Skeletal muscle satellite cell (primary cell): ENCODE results near the gene QSER1. TPM values are rescaled to one million over a fixed set of nuclear protein-coding genes. Genes with fewer than 3 reads are reported as not detected.
"Not testable (repeated sequence)": the region's sequence is repeated elsewhere in the genome, so short reads cannot be mapped to it uniquely, and the experiment has no call there.

Experiments
- H3K27me3 ChIP-seq: 2 replicates; pipeline ENCODE4 v1.7.0; 2013; ENCODE audit warnings: low read length; ENCODE audit not compliant: control insufficient read depth, insufficient read depth
- H3K36me3 ChIP-seq: 2 replicates; pipeline ENCODE4 v1.7.0; 2013; ENCODE audit warnings: mild to moderate bottlenecking, control low read depth, low read length; ENCODE audit not compliant: insufficient read depth
- H3K4me1 ChIP-seq: 2 replicates; pipeline ENCODE4 v1.7.0; 2013; ENCODE audit warnings: low read length; ENCODE audit not compliant: control insufficient read depth, insufficient read depth
- H3K4me2 ChIP-seq: 2 replicates; pipeline ENCODE4 v1.7.0; 2013; ENCODE audit warnings: mild to moderate bottlenecking, low read length
- H3K4me3 ChIP-seq: 2 replicates; pipeline ENCODE4 v1.7.0; 2013; ENCODE audit warnings: low read length
- H3K9ac ChIP-seq: 2 replicates; pipeline ENCODE4 v1.7.0; 2013; ENCODE audit warnings: mild to moderate bottlenecking, low read depth, low read length, moderate library complexity
- H3K9me3 ChIP-seq: replicated peaks from 2 replicates; pipeline ENCODE4 v1.7.0; 2013; ENCODE audit warnings: mild to moderate bottlenecking, control low read depth, low read length
- small RNA-seq: library from RNA; depleted of rRNA; stranded (forward); fragments of <200 nt; gene quantifications from one replicate; pipeline ENCODE3, GENCODE V24; 2012

Gene QSER1

GRCh38 chr11:33027846-33028536, 135.4 kb downstream of the QSER1 start:
- Histone ChIP-seq H3K4me1 (peaks cover 14% of the 10 kb centered on the region), H3K4me2 (no peak overlapping the region), H3K27me3 (no peaks in the 10 kb centered on the region), H3K9me3 (no peaks in the 10 kb centered on the region), H3K4me3 (no peak overlapping the region), H3K9ac (no peak overlapping the region), H3K36me3 (peaks cover 14% of the 10 kb centered on the region)

GRCh38 chr11:33028537-33028914, 135.9 kb downstream of the QSER1 start:
- Histone ChIP-seq H3K4me2 (no peak overlapping the region), H3K27me3 (no peaks in the 10 kb centered on the region), H3K4me3 (no peak overlapping the region), H3K4me1 (peaks cover 14% of the 10 kb centered on the region), H3K9me3 (no peaks in the 10 kb centered on the region), H3K36me3 (peaks cover 18% of the 10 kb centered on the region), H3K9ac (no peak overlapping the region)

GRCh38 chr11:33029218-33029617, 136.6 kb downstream of the QSER1 start:
- not testable (repeated sequence) for H3K9ac ChIP-seq, H3K4me3 ChIP-seq, H3K27me3 ChIP-seq, H3K9me3 ChIP-seq, H3K4me2 ChIP-seq
- H3K4me1 ChIP-seq: peaks cover 14% of the 10 kb centered on the region
- peaks cover 22% of the 10 kb centered on the region for H3K36me3 ChIP-seq

Small RNAs within 50 kb of the gene (small RNA-seq; reads per million reads assigned to genes)
- not detected for gene RF00019
